GM08714 (cell line): ENCODE data around the gene CRYBA1.
"Not testable (repeated sequence)": the region's sequence is repeated elsewhere in the genome, so short reads cannot be mapped to it uniquely, and the experiment has no call there.

ENCODE experiments used
- H3K4me3 ChIP-seq: fragments of 200-500 bp; sonication (Bioruptor generic); 2 replicates; pipeline ENCODE4 v1.5.1; 2014; ENCODE audit warnings: mild to moderate bottlenecking, low read length, inconsistent platforms
- ZNF274 ChIP-seq: IDR thresholded peaks from 2 replicates; pipeline ENCODE4 v1.6.1; 2012; ENCODE audit warnings: mild to moderate bottlenecking, low read depth, low read length

Gene CRYBA1

GRCh38 chr17:29246628-29247027 lies at the start of gene CRYBA1:
Gene CRYBA1 (plus strand): TSS chr17:29246859. CDS start chr17:29246864, 5 bp downstream.
- H3K4me3 ChIP-seq: no peak within 1 kb of the TSS
- TF ChIP-seq ZNF274: no peak

DNA sequence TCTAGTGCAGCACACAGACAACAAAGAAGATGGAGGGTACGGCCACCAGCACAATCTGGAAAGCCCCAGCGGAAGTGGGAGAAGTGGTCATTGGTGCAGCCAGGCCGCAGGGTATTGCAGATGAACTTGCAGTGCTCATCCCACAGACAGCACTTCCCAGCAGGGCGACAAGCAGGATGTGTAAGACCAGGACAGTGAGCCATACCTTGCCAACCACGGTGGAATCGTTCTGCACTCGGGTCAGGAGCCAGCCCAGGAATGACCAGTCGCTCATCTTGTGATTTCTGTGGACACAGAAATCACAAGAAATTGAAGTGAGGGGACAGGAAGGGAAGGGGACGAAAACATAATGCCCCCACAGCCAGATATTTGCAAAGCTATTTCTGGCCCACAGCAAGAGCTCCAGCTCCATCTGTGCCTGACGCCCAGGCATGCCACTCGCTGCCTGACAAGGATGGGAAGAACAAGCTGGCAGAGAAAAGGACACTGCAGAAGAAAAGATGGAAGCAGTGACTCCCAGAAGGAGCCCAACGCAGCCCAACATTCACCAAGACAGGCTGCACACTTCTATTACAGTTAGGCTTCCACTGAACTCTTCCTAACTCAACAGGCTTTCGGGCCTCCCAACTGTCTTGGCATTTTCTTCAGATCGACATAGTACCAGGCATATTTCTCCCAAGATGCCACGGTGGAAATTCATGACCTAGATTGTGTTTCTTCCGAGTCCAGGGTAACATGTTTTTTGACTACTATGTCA lies 49.0 kb upstream of the CRYBA1 start:
- H3K4me3 ChIP-seq: no peak overlapping the region
- no peak for TF ChIP-seq ZNF274

DNA sequence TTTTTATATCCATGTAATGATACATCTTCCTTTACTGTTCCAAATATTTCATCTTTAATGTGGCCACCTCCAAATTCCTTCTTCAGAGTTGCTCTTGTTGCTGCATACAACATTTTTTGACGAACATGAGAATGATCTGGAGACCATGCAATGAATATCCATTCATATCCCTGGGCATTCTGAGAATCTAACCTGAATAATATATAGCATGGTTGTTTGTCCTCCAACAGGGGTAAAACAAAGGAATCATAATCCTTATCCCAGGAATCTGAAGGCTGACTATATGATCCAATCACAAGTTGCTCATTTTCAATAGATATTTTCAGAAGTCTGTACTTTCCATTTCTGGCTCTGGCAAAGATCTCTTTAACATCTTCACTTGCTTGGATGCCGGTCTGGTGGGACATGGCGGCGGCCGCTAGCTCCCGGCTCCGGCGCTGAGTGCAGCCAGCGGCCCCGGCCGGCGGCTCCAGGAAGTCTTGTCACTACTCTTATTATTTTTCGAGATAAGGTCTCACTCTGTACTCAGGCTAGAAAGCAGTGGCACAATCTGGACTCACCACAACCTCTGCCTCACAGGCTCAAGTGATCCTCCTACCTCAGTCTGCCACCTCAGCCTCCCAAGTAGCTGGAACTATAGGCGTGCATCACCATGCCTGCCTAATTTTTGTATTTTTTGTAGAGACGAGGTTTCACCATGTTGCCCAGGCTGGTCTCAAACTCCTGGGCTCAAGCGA lies 42.4 kb upstream of the CRYBA1 start:
- H3K4me3 ChIP-seq: not testable (repeated sequence)

GRCh38 chr17:29205047-29205446 lies 41.6 kb upstream of the CRYBA1 start:
- TF ChIP-seq ZNF274: no peak
- H3K4me3 ChIP-seq: no peak overlapping the region

DNA sequence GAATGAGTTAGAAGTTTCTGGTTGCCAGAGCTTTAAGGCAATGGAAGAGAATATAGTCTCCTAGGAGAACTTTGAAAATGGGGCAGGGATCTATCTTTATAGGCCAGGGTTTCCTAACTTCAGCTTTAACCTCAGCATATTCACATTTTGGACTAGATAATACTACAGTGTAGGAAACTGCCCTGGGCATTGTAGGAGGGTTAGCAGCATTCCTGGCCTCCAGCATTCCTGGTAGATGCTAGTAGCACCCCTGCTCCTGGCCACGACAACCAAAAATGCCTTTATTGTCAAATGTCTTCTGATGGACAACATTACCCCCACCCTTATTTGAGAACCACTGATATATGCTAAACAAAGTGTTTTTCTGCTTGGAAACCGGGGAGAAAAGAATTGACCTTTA lies 38.7 kb upstream of the CRYBA1 start:
- no peak for TF ChIP-seq ZNF274

GRCh38 chr17:29209073-29209472 lies 37.6 kb upstream of the CRYBA1 start:
- TF ChIP-seq ZNF274: no peak
- no peak overlapping the region for H3K4me3 ChIP-seq

More for the DNA sequence above, 38.7 kb upstream of the CRYBA1 start:
- no peak overlapping the region for H3K4me3 ChIP-seq

GRCh38 chr17:29210879-29211278 lies 35.8 kb upstream of the CRYBA1 start:
- TF ChIP-seq ZNF274: no peak

DNA sequence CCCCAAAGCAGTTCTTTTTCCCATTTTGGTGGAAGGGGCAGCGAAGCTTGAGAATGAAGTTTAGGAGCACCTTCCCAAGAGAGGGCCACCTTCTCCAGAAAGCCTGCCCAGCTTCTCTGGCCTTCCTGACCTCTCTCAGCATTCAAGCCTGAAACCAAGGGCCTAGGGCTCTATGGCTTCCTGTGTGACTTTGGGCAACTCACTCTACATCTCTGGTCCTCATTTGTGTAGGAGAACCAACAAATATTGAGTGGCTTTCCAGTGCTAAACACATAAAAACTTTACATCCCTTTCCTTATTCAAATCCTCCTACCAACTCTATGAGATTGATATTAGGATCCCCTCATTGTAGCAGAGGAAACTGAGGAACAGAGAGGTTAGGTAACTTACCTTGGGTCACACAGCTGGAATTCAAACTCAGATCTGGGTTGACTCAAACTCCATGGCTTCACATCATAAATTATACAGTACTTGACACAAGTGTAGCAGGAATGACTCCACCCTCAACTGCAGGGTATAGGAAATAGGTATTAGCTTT lies 34.5 kb upstream of the CRYBA1 start:
- no peak overlapping the region for H3K4me3 ChIP-seq
- no peak for TF ChIP-seq ZNF274

More at GRCh38 chr17:29210879-29211278, 35.8 kb upstream of the CRYBA1 start:
- no peak overlapping the region for H3K4me3 ChIP-seq

GRCh38 chr17:29212681-29213121 lies 34.0 kb upstream of the CRYBA1 start:
- no peak for TF ChIP-seq ZNF274
- no peak overlapping the region for H3K4me3 ChIP-seq

DNA sequence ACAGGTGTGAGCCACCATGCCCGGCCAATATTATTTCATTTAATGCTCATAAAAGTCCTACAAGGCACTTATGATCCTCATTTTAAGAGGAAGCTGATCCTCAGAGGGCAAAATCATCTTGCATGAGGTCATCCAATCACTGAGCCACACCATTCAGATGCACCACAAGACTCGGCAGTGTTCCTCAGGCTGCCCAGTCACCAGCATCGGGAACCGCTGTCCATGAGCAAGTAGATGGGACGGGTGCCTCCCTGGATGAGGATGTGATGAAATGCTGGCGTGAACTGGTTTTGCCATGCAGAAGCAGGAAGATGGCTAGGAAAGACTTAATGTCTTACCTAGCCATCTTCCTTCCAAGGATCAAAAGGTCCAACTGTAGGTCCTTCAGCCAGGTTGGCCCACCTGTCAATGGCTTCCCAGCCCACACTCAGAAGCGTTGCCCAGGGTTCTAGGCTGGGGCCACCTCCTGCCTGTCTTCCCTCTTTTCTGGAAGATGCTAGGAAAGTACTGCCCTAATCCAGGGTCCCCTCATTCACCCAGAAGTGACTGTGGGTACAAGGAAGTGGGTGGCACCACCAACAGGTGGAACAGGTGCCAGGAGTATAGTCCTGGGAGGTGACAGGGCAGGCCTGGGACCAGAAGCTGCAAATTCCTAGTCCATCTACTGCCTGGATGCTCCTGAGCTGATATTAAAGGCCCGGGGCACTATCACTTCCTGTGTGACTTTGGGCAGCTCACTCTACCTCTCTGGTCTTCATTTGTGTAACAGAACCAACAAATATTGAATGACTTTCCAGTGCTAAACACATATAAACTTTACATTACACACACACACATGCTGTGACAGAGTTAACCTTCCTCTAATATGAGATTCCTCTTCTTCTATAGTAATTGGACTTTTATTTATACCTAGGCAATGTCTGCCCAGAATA lies 32.2 kb upstream of the CRYBA1 start:
- TF ChIP-seq ZNF274: no peak
- no peak overlapping the region for H3K4me3 ChIP-seq

DNA sequence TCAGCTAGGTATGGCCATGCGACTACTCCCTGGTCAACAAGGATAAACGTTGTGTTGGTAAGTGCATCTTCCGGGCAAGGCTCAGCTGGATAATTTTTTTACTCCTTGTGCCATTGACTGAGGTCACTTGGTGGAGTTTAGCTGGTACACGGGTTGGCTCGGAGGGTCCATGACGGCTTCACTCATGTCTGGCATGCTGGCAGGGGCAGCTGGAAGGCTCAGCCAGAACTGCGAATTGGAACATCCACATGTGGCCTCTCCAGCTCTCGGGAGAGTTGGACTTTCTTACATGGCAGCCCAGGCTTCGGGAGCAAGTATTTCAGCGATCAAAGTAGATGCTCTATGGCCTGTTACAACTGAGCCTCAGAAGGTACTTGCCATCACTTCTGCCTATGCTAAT lies 31.5 kb upstream of the CRYBA1 start:
- no peak for TF ChIP-seq ZNF274
- H3K4me3 ChIP-seq: no peak overlapping the region

GRCh38 chr17:29215717-29216116 lies 30.9 kb upstream of the CRYBA1 start:
- no peak overlapping the region for H3K4me3 ChIP-seq
- no peak for TF ChIP-seq ZNF274

DNA sequence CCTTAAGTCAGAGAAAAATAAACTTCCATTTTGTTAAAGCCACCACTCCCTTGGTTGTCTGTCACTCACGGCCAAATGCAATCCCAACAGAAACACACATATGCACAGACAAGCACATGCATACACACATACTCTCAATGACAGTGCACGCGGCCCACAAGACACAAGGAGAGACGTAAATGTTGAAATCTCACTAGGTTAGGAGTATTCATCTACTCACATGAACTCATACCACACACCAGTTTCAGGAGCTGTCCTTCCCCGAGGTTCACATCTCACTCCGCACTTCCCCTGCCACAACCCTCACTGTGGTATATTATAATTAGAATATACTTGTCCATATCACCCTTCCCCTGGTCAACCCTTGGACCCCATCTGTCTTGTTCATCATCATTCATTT lies 30.5 kb upstream of the CRYBA1 start:
- no peak for TF ChIP-seq ZNF274
- no peak overlapping the region for H3K4me3 ChIP-seq

DNA sequence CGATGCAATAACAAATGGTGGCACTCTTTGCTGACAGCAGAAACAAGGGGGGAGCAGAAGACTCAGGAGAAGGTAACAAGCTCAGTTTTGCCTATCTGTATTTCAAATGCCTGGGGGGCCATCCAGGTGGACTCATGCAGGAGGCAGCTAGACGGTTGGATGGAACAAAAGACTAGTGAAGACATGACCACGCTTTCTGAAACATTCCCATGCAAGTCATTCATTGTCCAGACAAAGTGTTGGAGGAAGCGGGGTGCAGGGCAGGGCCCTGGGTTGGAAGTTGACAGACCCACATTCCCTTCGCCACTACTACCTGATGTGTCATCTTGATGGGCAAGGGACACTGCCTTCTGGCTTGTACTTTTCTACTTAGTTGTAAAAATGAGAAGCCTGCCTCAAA lies 29.8 kb upstream of the CRYBA1 start:
- TF ChIP-seq ZNF274: no peak
- H3K4me3 ChIP-seq: no peak overlapping the region
